ENCODE results near the gene SCGN. TPM values are rescaled to one million over a fixed set of nuclear protein-coding genes. Genes with fewer than 3 reads are reported as not detected.

The SCGN gene
- total RNA-seq, 1 experiment from 2014 or later, result not detected

DNA sequence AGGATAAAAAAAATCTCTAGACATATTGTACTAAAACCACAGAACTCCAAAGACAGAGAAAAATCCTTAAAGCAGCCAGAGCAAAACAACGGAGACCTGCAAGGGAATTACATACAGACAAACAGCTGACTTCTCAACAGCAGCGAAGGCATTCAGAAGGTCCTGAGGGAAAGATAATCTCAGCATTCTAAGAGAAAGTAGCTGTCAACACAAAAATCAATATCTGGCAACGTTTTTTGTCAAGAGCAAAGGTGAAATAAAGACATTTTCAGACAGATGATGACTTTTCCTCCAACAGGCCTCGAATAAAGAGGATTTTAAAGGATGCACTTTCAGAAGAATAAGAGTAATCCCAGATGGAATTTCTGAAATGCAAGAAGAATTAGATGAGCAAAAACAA, 6.1 kb upstream of the SCGN start:
- peaks cover 43% of the 10 kb centered on the region for H3K27me3 Mint-ChIP-seq (ENCODE audit: low read depth)
- no peak overlapping the region for H3K4me3 Mint-ChIP-seq
- ChIA-PET POLR2A (no interaction called here), CTCF (no interaction called here)
- H3K27ac Mint-ChIP-seq, result no peak overlapping the region
- no peaks in the 10 kb centered on the region for H3K9me3 Mint-ChIP-seq
- DNase-seq (ENCODE audit: low spot score) (no peak), ATAC-seq (no peak)
- TF ChIP-seq TP53 (CRISPR knock-in tag; IDR thresholded peaks at IDR 0.05) (no peak), FOXP1 (CRISPR knock-in tag; IDR thresholded peaks at IDR 0.05; ENCODE audit: borderline replicate concordance) (no peak), ZNF317 (CRISPR knock-in tag; IDR thresholded peaks at IDR 0.05; ENCODE audit: borderline replicate concordance, low read depth) (no peak), ZNF138 (CRISPR knock-in tag; conservative IDR thresholded peaks at IDR 0.05) (no peak), ATF2 (CRISPR knock-in tag; IDR thresholded peaks at IDR 0.05; ENCODE audit: borderline replicate concordance, low read depth) (no peak), TEAD1 (CRISPR knock-in tag; IDR thresholded peaks at IDR 0.05) (no peak)
- TF ChIP-seq, protein P1, sequence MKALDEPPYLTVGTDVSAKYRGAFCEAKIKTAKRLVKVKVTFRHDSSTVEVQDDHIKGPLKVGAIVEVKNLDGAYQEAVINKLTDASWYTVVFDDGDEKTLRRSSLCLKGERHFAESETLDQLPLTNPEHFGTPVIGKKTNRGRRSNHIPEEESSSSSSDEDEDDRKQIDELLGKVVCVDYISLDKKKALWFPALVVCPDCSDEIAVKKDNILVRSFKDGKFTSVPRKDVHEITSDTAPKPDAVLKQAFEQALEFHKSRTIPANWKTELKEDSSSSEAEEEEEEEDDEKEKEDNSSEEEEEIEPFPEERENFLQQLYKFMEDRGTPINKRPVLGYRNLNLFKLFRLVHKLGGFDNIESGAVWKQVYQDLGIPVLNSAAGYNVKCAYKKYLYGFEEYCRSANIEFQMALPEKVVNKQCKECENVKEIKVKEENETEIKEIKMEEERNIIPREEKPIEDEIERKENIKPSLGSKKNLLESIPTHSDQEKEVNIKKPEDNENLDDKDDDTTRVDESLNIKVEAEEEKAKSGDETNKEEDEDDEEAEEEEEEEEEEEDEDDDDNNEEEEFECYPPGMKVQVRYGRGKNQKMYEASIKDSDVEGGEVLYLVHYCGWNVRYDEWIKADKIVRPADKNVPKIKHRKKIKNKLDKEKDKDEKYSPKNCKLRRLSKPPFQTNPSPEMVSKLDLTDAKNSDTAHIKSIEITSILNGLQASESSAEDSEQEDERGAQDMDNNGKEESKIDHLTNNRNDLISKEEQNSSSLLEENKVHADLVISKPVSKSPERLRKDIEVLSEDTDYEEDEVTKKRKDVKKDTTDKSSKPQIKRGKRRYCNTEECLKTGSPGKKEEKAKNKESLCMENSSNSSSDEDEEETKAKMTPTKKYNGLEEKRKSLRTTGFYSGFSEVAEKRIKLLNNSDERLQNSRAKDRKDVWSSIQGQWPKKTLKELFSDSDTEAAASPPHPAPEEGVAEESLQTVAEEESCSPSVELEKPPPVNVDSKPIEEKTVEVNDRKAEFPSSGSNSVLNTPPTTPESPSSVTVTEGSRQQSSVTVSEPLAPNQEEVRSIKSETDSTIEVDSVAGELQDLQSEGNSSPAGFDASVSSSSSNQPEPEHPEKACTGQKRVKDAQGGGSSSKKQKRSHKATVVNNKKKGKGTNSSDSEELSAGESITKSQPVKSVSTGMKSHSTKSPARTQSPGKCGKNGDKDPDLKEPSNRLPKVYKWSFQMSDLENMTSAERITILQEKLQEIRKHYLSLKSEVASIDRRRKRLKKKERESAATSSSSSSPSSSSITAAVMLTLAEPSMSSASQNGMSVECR (CRISPR knock-in tag; IDR thresholded peaks at IDR 0.05; ENCODE audit: borderline replicate concordance), result no peak
- TF ChIP-seq, protein P2, sequence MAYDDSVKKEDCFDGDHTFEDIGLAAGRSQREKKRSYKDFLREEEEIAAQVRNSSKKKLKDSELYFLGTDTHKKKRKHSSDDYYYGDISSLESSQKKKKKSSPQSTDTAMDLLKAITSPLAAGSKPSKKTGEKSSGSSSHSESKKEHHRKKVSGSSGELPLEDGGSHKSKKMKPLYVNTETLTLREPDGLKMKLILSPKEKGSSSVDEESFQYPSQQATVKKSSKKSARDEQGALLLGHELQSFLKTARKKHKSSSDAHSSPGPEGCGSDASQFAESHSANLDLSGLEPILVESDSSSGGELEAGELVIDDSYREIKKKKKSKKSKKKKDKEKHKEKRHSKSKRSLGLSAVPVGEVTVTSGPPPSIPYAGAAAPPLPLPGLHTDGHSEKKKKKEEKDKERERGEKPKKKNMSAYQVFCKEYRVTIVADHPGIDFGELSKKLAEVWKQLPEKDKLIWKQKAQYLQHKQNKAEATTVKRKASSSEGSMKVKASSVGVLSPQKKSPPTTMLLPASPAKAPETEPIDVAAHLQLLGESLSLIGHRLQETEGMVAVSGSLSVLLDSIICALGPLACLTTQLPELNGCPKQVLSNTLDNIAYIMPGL (CRISPR knock-in tag; IDR thresholded peaks at IDR 0.05), result no peak
- H3K36me3 Mint-ChIP-seq, result no peaks in the 10 kb centered on the region
- peaks cover 15% of the 10 kb centered on the region for H3K4me1 Mint-ChIP-seq

DNA sequence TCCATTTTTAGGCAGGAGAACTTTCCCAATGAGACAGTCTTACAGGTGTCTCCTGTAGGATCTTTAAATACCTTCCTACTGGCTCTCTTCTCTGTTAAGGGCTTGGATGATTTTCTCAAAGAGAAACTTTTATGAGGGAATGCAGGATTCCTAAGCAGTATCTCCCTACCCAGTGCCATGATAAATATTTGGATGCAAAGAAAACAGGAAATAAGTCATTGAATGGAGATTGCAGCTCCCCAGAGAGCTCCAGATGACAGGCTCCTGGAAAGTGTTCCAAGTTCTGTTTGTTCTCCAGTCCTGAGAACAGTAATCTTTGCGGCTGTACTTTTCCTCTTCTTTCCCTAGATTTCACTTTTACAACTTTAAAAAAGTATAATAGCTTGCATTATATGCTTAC, 2.4 kb upstream of the SCGN start:
- peaks cover 20% of the 10 kb centered on the region for H3K4me1 Mint-ChIP-seq
- no peak for DNase-seq (ENCODE audit: low spot score)
- POLR2A ChIA-PET, result no interaction called here
- H3K9me3 Mint-ChIP-seq, result no peaks in the 10 kb centered on the region
- no peak for TF ChIP-seq PRRX2 (CRISPR knock-in tag; IDR thresholded peaks at IDR 0.05)
- no peak for ATAC-seq
- H3K27ac Mint-ChIP-seq, result no peak overlapping the region
- H3K4me3 Mint-ChIP-seq, result no peak overlapping the region
- CTCF ChIA-PET, result no interaction called here
- H3K36me3 Mint-ChIP-seq, result no peaks in the 10 kb centered on the region
- H3K27me3 Mint-ChIP-seq (ENCODE audit: low read depth), result peaks cover 46% of the 10 kb centered on the region

DNA sequence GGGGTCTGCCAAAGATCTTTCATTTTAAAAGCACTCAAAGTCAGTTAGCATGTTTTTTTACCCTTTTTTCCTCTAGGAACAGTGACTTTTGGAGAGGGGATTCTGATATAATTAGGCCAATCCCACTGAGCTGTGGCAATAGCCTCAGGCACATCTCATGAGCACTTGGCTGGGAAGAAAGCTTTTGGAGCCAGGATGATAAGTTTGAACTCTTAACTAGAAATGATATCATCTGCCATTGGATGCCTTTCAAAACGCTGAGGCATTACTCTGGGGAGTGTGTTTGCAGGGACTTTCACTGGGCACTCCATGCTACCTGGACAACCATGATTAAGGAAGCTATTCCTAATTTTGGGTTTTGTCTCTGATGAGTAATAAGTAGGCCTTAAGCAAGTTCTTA, 3.7 kb downstream of the SCGN start:
- POLR2A ChIA-PET, result no interaction called here
- H3K27me3 Mint-ChIP-seq (ENCODE audit: low read depth), result peaks cover 38% of the 10 kb centered on the region
- no peak for TF ChIP-seq MAX (CRISPR knock-in tag; IDR thresholded peaks at IDR 0.05)
- TF ChIP-seq, protein P2 (CRISPR knock-in tag; IDR thresholded peaks at IDR 0.05), result no peak
- TF ChIP-seq, protein P3, sequence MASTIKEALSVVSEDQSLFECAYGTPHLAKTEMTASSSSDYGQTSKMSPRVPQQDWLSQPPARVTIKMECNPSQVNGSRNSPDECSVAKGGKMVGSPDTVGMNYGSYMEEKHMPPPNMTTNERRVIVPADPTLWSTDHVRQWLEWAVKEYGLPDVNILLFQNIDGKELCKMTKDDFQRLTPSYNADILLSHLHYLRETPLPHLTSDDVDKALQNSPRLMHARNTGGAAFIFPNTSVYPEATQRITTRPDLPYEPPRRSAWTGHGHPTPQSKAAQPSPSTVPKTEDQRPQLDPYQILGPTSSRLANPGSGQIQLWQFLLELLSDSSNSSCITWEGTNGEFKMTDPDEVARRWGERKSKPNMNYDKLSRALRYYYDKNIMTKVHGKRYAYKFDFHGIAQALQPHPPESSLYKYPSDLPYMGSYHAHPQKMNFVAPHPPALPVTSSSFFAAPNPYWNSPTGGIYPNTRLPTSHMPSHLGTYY (CRISPR knock-in tag; IDR thresholded peaks at IDR 0.05), result no peak
- no peak for TF ChIP-seq ATF3 (CRISPR knock-in tag; conservative IDR thresholded peaks at IDR 0.05)
- TF ChIP-seq, protein P1 (CRISPR knock-in tag; IDR thresholded peaks at IDR 0.05; ENCODE audit: borderline replicate concordance), result no peak
- TF ChIP-seq FOXP1 (CRISPR knock-in tag; IDR thresholded peaks at IDR 0.05; ENCODE audit: borderline replicate concordance), result no peak
- no peak for TF ChIP-seq ZNF138 (CRISPR knock-in tag; conservative IDR thresholded peaks at IDR 0.05)
- TF ChIP-seq SMAD4 (CRISPR knock-in tag; IDR thresholded peaks at IDR 0.05), result no peak
- TF ChIP-seq GRHL2 (CRISPR knock-in tag; IDR thresholded peaks at IDR 0.05; ENCODE audit: insufficient replicate concordance, severe bottlenecking), result no peak
- TF ChIP-seq ZNF423 (CRISPR knock-in tag; IDR thresholded peaks at IDR 0.05), result no peak

More for the DNA sequence above, 3.7 kb downstream of the SCGN start:
- ATAC-seq (no peak), DNase-seq (ENCODE audit: low spot score) (no peak)
- CTCF ChIA-PET, result no interaction called here
- peaks cover 6% of the 10 kb centered on the region for H3K4me1 Mint-ChIP-seq
- H3K27ac Mint-ChIP-seq, result no peak overlapping the region
- H3K9me3 Mint-ChIP-seq, result no peaks in the 10 kb centered on the region
- no peaks in the 10 kb centered on the region for H3K36me3 Mint-ChIP-seq
- H3K4me3 Mint-ChIP-seq, result no peak overlapping the region
